Measurements from ENCODE around the gene PTPRR.

Gene PTPRR

DNA sequence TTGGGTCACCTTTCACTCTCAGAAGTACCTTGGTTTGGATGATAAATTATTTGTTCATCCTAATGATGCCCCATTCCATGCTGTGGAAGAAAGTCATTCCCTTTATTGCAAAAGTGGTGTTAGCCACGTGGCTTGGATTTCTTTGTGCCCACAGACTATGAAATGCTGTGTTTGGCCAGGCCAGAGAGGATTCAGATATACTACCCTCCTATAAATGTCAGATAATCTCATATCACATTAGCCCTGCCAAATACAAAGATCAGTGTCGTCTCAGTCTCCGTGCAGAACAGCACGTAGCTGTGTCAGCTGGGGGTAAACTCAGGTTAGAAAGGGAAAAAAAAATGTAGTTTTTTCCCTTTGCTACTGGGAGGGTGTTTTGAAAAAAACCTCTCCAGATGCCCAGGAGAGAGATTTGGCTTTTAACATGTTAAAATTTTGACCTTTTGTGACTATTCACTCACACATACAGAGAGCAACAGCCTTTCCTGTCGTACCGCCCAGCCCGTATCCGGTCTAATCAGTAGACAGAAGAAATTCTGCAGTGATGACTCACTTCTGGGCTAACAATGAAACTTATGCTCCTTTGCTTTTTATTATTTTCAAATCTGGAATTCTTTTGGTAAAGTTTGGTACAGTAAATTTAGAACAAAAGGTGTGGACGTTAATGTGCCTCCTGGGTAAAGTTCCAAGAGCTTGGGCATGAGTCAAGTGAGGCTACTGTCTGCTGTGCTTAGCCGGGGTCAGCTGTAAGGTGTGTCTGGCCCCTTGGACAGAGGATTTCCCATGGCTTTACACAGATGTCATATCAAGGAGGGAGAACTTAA is 274.8 kb downstream of the PTPRR start:
- Histone ChIP-seq H3K27ac (ENCODE audit: low read depth, low read length) (no peak overlapping the region), H3K27me3 (ENCODE audit: control insufficient read depth in 1 of 2, insufficient read depth in 2 of 2, low read length in 2 of 2) (no peaks in the 10 kb centered on the region)

DNA sequence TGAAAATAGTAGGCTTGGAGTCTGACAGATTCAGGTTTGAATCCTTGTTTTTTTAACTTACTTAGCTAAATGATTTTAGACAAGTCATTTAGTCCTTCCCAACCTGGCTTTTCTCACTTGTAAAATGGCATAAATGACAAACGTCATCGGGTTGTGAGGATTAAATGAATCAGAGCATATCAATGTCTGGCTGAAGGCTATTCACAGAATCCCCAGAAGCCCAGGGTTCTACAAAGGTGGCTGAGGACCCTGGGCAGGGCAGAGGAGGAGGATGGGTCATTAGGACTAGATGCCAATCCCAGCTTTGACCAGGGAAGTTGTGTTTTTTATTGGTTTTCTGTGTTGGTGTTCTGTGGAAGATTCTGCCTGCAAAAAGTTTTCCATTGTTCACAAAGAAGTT is 275.7 kb downstream of the PTPRR start:
- Histone ChIP-seq H3K4me1 (ENCODE audit: control insufficient read depth in 1 of 2, insufficient read depth in 2 of 2, low read length in 2 of 2) (peaks cover 9 to 16% of the 10 kb centered on the region in 2 donors), H3K4me3 (ENCODE audit: low read depth in 1 of 2, low read length in 2 of 2) (no peak overlapping the region), H3K36me3 (ENCODE audit: control insufficient read depth in 1 of 2, insufficient read depth in 2 of 2, low read length in 2 of 2) (no peaks in the 10 kb centered on the region), H3K27me3 (ENCODE audit: control insufficient read depth in 1 of 2, insufficient read depth in 2 of 2, low read length in 2 of 2) (no peaks in the 10 kb centered on the region), H3K9ac (ENCODE audit: low read depth in 1 of 2, low read length in 2 of 2) (no peak overlapping the region), H3K9me3 (ENCODE audit: control insufficient read depth in 1 of 2, low read length in 2 of 2) (no peaks in the 10 kb centered on the region), H3K27ac (ENCODE audit: low read depth, low read length) (no peak overlapping the region)

More for the DNA sequence above, 274.8 kb downstream of the PTPRR start:
- Histone ChIP-seq H3K9me3 (ENCODE audit: control insufficient read depth in 1 of 2, low read length in 2 of 2) (no peaks in the 10 kb centered on the region), H3K4me1 (ENCODE audit: control insufficient read depth in 1 of 2, insufficient read depth in 2 of 2, low read length in 2 of 2) (peaks cover 9 to 16% of the 10 kb centered on the region in 2 donors), H3K36me3 (ENCODE audit: control insufficient read depth in 1 of 2, insufficient read depth in 2 of 2, low read length in 2 of 2) (no peaks in the 10 kb centered on the region), H3K9ac (ENCODE audit: low read depth in 1 of 2, low read length in 2 of 2) (no peak overlapping the region), H3K4me3 (ENCODE audit: low read depth in 1 of 2, low read length in 2 of 2) (peak overlapping the region in 1 of 2 donors; percentile 22)

DNA sequence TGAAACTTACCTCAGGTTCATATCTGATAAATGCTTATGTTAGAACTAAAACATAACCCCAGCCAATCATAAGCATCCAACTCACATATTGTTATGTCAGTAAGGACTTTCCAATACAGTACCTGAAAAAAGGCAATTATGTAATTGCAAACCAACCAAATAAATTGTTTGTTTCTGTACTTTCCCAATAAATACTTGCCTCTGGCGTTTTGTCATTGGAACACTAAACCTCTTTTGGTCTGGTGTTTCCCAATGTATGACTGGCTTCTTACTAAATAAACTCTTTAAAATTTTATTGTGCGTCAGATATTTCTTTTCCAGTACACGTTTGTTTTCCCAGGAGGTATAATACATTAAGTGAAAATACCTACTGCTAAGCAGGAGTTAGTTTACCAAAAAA is 276.6 kb downstream of the PTPRR start:
- Histone ChIP-seq H3K9me3 (ENCODE audit: control insufficient read depth in 1 of 2, low read length in 2 of 2) (no peaks in the 10 kb centered on the region), H3K27me3 (ENCODE audit: control insufficient read depth in 1 of 2, insufficient read depth in 2 of 2, low read length in 2 of 2) (no peaks in the 10 kb centered on the region), H3K36me3 (ENCODE audit: control insufficient read depth in 1 of 2, insufficient read depth in 2 of 2, low read length in 2 of 2) (no peaks in the 10 kb centered on the region), H3K4me3 (ENCODE audit: low read depth in 1 of 2, low read length in 2 of 2) (no peak overlapping the region), H3K27ac (ENCODE audit: low read depth, low read length) (no peak overlapping the region), H3K4me1 (ENCODE audit: control insufficient read depth in 1 of 2, insufficient read depth in 2 of 2, low read length in 2 of 2) (peaks cover 9 to 16% of the 10 kb centered on the region in 2 donors), H3K9ac (ENCODE audit: low read depth in 1 of 2, low read length in 2 of 2) (no peak overlapping the region)

DNA sequence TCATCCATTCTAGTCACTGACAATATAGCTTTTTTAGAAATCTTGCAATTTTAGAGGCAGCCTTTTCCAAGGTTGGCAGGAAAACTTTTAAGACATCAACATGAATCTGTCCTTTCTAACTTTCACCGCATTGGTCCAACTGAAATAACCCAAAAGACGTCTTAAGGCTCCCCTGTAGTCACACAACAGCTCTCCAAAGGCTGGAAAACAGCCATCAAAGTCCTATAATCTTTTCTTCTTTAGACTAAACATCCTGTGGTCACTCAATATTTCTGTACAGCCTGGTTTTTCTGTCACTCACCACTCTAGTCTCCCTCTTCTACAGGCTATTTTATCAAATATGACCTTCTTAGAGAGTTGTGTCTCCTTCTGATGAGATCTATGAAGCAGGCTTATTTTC is 278.8 kb downstream of the PTPRR start:
- Histone ChIP-seq H3K36me3 (ENCODE audit: control insufficient read depth in 1 of 2, insufficient read depth in 2 of 2, low read length in 2 of 2) (no peaks in the 10 kb centered on the region), H3K9me3 (ENCODE audit: control insufficient read depth in 1 of 2, low read length in 2 of 2) (no peaks in the 10 kb centered on the region), H3K4me3 (ENCODE audit: low read depth in 1 of 2, low read length in 2 of 2) (no peak overlapping the region), H3K27me3 (ENCODE audit: control insufficient read depth in 1 of 2, insufficient read depth in 2 of 2, low read length in 2 of 2) (no peaks in the 10 kb centered on the region), H3K27ac (ENCODE audit: low read depth, low read length) (no peak overlapping the region), H3K9ac (ENCODE audit: low read depth in 1 of 2, low read length in 2 of 2) (no peak overlapping the region), H3K4me1 (ENCODE audit: control insufficient read depth in 1 of 2, insufficient read depth in 2 of 2, low read length in 2 of 2) (peaks cover 9 to 12% of the 10 kb centered on the region in 2 donors)

DNA sequence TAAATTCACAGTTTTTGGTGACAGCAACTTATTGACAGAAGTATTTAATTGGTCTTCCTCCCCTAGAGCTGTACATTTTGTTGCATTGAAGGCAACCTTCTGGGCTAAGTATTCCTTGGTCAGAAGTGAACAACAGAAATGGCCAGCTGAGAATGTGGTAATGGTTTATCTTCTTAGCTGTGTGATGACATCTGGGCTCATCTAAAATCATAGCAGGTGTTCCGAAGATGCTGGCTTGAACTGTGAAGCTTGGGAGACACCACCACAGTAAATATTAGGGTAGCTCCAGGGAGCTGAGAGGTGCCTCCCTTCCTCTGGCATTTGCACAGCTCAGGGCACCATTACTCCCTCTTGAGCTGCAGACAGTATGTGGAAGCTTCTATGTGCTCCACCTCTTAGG is 279.6 kb downstream of the PTPRR start:
- Histone ChIP-seq H3K36me3 (ENCODE audit: control insufficient read depth in 1 of 2, insufficient read depth in 2 of 2, low read length in 2 of 2) (no peaks in the 10 kb centered on the region), H3K27me3 (ENCODE audit: control insufficient read depth in 1 of 2, insufficient read depth in 2 of 2, low read length in 2 of 2) (peaks cover 0 to under 1% of the 10 kb centered on the region in 2 donors), H3K4me3 (ENCODE audit: low read depth in 1 of 2, low read length in 2 of 2) (no peak overlapping the region), H3K9me3 (ENCODE audit: control insufficient read depth in 1 of 2, low read length in 2 of 2) (no peaks in the 10 kb centered on the region), H3K9ac (ENCODE audit: low read depth in 1 of 2, low read length in 2 of 2) (no peak overlapping the region), H3K4me1 (ENCODE audit: control insufficient read depth in 1 of 2, insufficient read depth in 2 of 2, low read length in 2 of 2) (peaks cover 5% of the 10 kb centered on the region in 2 donors), H3K27ac (ENCODE audit: low read depth, low read length) (no peak overlapping the region)

DNA sequence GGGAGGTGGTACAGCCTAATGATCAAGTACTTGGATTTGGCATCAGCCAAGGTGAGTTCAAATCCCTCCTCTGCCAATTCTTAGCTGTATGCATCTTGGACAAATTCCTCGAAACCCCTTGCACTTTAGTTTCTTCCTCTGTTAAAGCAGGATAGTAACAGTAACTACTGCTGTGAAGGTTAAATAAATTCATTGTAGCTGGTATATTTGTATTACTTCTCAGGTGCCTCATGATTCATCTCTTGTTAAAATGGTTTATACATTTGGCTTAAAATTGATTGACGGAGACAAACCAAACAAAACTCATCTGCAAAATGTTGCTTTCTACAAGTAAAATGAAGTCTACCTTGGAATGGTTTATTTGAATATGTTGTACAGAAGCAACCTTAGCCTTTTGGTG is 281.0 kb downstream of the PTPRR start:
- Histone ChIP-seq H3K36me3 (ENCODE audit: control insufficient read depth in 1 of 2, insufficient read depth in 2 of 2, low read length in 2 of 2) (no peaks in the 10 kb centered on the region), H3K9me3 (ENCODE audit: control insufficient read depth in 1 of 2, low read length in 2 of 2) (no peaks in the 10 kb centered on the region), H3K4me3 (ENCODE audit: low read depth in 1 of 2, low read length in 2 of 2) (no peak overlapping the region), H3K4me1 (ENCODE audit: control insufficient read depth in 1 of 2, insufficient read depth in 2 of 2, low read length in 2 of 2) (no peaks in the 10 kb centered on the region), H3K27me3 (ENCODE audit: control insufficient read depth in 1 of 2, insufficient read depth in 2 of 2, low read length in 2 of 2) (peaks cover 0 to 4% of the 10 kb centered on the region in 2 donors), H3K27ac (ENCODE audit: low read depth, low read length) (no peak overlapping the region), H3K9ac (ENCODE audit: low read depth in 1 of 2, low read length in 2 of 2) (no peak overlapping the region)

DNA sequence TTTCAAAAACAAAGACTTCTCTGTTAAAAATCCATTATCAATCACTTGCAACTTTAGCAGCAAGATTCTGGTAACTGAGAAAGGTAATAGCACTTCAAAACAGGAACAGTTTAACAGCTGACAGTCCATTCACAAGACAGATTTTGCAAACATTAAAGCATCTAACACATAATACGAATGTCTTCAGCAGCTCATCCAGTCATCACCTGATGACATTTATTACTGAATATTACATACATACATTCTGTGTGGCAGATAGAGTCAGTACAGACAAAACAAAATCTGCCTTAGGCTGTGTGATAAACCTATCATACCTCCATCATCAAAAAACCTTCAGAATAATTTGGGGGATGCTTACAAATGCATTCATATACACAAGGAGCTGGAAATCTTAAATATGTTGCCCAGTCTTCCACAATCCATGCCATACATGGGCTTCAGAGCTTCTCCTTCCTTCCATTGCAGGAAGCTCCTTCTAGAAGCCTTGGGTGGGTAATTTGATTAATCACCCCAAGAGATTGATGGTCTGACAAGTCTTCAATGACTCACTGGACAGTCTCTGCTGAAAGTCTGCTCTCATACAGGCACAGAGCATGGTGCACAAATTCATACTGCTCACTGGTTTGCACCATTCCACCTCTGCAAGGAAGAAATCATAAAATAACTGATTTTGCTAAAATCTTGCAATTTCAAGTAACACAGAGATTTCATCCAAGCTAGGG is 281.7 kb downstream of the PTPRR start:
- Histone ChIP-seq H3K4me3 (ENCODE audit: low read depth in 1 of 2, low read length in 2 of 2) (no peak overlapping the region), H3K27me3 (ENCODE audit: control insufficient read depth in 1 of 2, insufficient read depth in 2 of 2, low read length in 2 of 2) (peaks cover 0 to 4% of the 10 kb centered on the region in 2 donors), H3K4me1 (ENCODE audit: control insufficient read depth in 1 of 2, insufficient read depth in 2 of 2, low read length in 2 of 2) (no peaks in the 10 kb centered on the region), H3K36me3 (ENCODE audit: control insufficient read depth in 1 of 2, insufficient read depth in 2 of 2, low read length in 2 of 2) (no peaks in the 10 kb centered on the region), H3K9me3 (ENCODE audit: control insufficient read depth in 1 of 2, low read length in 2 of 2) (no peaks in the 10 kb centered on the region), H3K27ac (ENCODE audit: low read depth, low read length) (no peak overlapping the region), H3K9ac (ENCODE audit: low read depth in 1 of 2, low read length in 2 of 2) (no peak overlapping the region)

DNA sequence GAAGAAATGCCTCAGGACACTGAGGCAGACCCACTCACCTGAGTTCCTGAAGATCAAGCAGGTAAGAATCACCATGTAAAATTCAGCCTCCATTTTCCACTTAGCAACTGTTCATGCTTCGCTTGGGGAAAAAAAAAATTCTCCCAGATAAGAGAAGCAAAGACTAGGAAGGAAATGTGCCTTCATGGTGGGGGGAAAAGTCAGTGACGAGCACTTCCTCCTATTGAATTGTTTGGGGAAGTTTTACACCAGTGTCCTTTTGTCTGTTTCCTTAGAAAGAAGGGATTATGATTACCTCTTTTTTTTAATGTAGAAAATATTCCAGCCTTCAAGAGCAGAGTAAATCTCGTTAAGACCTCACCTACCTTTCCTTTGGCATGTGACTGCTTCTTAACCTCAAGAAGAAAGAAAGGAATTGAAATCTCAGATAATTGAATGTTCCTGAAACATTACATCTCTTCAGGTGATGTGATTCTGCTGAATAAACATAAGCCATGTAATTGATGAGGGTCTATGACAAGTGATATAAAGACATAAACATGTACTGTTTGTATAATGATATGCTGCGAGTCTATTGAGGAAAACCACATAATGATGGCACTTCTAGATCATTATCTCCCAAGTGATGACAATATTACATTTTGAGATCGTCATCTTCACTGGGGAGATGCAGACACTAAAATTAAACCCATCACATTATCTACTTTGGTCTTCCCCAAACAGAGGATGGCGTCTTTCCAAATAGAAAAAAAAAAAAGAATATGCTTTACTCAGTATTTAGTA is 283.0 kb downstream of the PTPRR start, which contains the start of gene PTPRB:
Gene PTPRB (minus strand): TSS at position 127 of the 783 bp plus-strand sequence. CDS start 34 bp downstream, at position 93.
- Histone ChIP-seq H3K27ac (ENCODE audit: low read depth, low read length) (peak within 1 kb of the TSS; percentile 13), H3K27me3 (ENCODE audit: control insufficient read depth in 1 of 2, insufficient read depth in 2 of 2, low read length in 2 of 2) (peaks cover 0 to 4% of the 10 kb centered on the region in 2 donors), H3K4me3 (ENCODE audit: low read depth in 1 of 2, low read length in 2 of 2) (no peak within 1 kb of the TSS), H3K9me3 (ENCODE audit: control insufficient read depth in 1 of 2, low read length in 2 of 2) (no peaks in the 10 kb centered on the region), H3K4me1 (ENCODE audit: control insufficient read depth in 1 of 2, insufficient read depth in 2 of 2, low read length in 2 of 2) (no peaks in the 10 kb centered on the region), H3K9ac (ENCODE audit: low read depth in 1 of 2, low read length in 2 of 2) (no peak within 1 kb of the TSS), H3K36me3 (ENCODE audit: control insufficient read depth in 1 of 2, insufficient read depth in 2 of 2, low read length in 2 of 2) (no peaks in the 10 kb centered on the region)

DNA sequence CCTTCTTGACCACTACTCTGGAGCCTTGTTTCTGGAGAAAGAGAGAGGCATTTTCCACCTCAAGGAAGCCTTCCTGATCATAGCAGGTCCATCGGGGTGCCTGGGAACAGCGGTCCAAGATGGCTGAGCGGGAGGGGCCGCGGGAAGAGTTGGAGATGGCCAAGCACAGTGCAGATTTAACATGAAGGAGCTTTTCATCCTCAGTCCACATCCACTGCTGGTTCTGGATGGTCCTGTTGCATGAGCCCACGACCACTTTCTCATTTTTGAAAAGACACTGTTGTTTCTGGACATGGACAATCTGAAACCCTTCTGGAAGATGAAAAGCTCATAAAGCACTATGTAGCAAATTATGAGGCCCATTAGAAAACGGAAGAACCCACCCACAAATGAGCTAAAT is 284.8 kb downstream of the PTPRR start:
- no peak overlapping the region for H3K27ac ChIP-seq (ENCODE audit: low read depth, low read length)
- H3K36me3 ChIP-seq (ENCODE audit: control insufficient read depth in 1 of 2, insufficient read depth in 2 of 2, low read length in 2 of 2), result no peaks in the 10 kb centered on the region
- no peak overlapping the region for H3K9ac ChIP-seq (ENCODE audit: low read depth in 1 of 2, low read length in 2 of 2)
- H3K4me1 ChIP-seq (ENCODE audit: control insufficient read depth in 1 of 2, insufficient read depth in 2 of 2, low read length in 2 of 2), result no peaks in the 10 kb centered on the region
- H3K9me3 ChIP-seq (ENCODE audit: control insufficient read depth in 1 of 2, low read length in 2 of 2), result no peaks in the 10 kb centered on the region
- H3K4me3 ChIP-seq (ENCODE audit: low read depth in 1 of 2, low read length in 2 of 2), result no peak overlapping the region
- H3K27me3 ChIP-seq (ENCODE audit: control insufficient read depth in 1 of 2, insufficient read depth in 2 of 2, low read length in 2 of 2), result peaks cover 0 to 4% of the 10 kb centered on the region in 2 donors
